IPS-18c (cell line): Measurements from ENCODE around the gene EYS.
"Not testable (repeated sequence)": the region's sequence is repeated elsewhere in the genome, so short reads cannot be mapped to it uniquely, and the experiment has no call there.

Experiments used
- H3K4me3 ChIP-seq: 2 replicates; pipeline ENCODE4 v1.7.0; 2013; ENCODE audit warnings: low read depth, mild to moderate bottlenecking, low read length, moderate library complexity; ENCODE audit not compliant: insufficient read depth
- H3K9me3 ChIP-seq: one replicate; pipeline ENCODE4 v1.6.1; 2013; ENCODE audit warnings: mild to moderate bottlenecking, low read length, moderate library complexity; ENCODE audit not compliant: control insufficient read depth, insufficient read depth

Gene EYS

GRCh38 chr6:63802606-63803206, 1904.3 kb downstream of the EYS start:
- no peaks in the 10 kb centered on the region for H3K9me3 ChIP-seq
- no peak overlapping the region for H3K4me3 ChIP-seq

- not testable (repeated sequence) for H3K4me3 ChIP-seq, H3K9me3 ChIP-seq
These were observed 1906.6 kb downstream of the EYS start for GRCh38 chr6:63800386-63800785.

- H3K4me3 ChIP-seq, result no peak overlapping the region
- H3K9me3 ChIP-seq, result no peaks in the 10 kb centered on the region
These were observed 1907.2 kb downstream of the EYS start for GRCh38 chr6:63799813-63800212.

- Histone ChIP-seq H3K9me3 (no peaks in the 10 kb centered on the region), H3K4me3 (no peak overlapping the region)
These were observed 1907.7 kb downstream of the EYS start for GRCh38 chr6:63799313-63799712.

DNA sequence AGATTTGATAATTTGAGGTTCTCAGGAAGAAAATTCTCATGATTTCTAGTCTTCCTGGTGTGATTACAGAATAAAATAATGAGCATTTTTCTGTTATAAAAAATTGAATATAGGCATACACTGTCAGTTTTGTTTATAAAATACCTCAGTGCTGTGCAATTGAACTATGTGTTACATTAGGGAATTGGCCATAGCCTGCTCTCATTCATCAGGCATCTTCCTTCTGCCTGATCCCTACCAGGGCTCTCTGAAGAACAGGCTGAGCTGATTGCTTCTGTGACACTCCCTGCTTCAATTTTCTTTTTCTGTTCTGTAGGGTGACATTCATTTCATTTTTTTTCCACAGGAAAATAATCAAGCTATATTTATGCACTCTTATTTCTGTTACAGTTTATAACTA, 1908.6 kb downstream of the EYS start:
- Histone ChIP-seq H3K4me3 (no peak overlapping the region), H3K9me3 (no peaks in the 10 kb centered on the region)

DNA sequence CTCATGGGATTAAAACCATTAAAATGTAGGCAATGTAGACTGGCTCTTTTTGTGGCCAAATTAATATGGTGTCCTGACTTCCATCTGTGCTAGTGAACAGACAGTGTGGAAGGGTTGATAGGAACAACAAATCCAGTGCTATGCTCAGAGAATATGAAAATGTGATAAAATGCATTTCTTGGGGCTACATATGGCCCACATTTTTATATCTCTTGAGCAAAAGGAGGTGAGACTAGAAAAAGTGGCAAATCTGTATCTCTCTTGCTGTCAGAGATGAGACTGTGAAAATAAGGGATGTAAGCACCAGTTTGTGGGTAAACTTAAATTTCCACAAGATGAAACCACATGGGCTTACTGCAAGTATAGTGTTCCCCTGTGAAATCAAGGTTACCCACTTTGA, 1909.3 kb downstream of the EYS start:
- no peaks in the 10 kb centered on the region for H3K9me3 ChIP-seq
- no peak overlapping the region for H3K4me3 ChIP-seq

GRCh38 chr6:63795826-63796225, 1911.2 kb downstream of the EYS start:
- Histone ChIP-seq H3K4me3 (no peak overlapping the region), H3K9me3 (no peaks in the 10 kb centered on the region)

GRCh38 chr6:63795006-63795405, 1912.0 kb downstream of the EYS start:
- H3K9me3 ChIP-seq, result no peaks in the 10 kb centered on the region
- no peak overlapping the region for H3K4me3 ChIP-seq

GRCh38 chr6:63793465-63794137, 1913.4 kb downstream of the EYS start:
- no peaks in the 10 kb centered on the region for H3K9me3 ChIP-seq
- H3K4me3 ChIP-seq, result no peak overlapping the region

- no peaks in the 10 kb centered on the region for H3K9me3 ChIP-seq
- H3K4me3 ChIP-seq, result no peak overlapping the region
These were observed 1914.1 kb downstream of the EYS start for GRCh38 chr6:63792736-63793464.

- Histone ChIP-seq H3K9me3 (no peaks in the 10 kb centered on the region), H3K4me3 (no peak overlapping the region)
These were observed 1916.7 kb downstream of the EYS start for GRCh38 chr6:63790334-63790733.

GRCh38 chr6:63789699-63790098, 1917.3 kb downstream of the EYS start:
- no peak overlapping the region for H3K4me3 ChIP-seq
- H3K9me3 ChIP-seq, result no peaks in the 10 kb centered on the region

- Histone ChIP-seq H3K9me3 (no peaks in the 10 kb centered on the region), H3K4me3 (no peak overlapping the region)
These were observed 1918.5 kb downstream of the EYS start for GRCh38 chr6:63788569-63788968.

- H3K4me3 ChIP-seq, result no peak overlapping the region
These were observed 1920.0 kb downstream of the EYS start for GRCh38 chr6:63787021-63787420.

DNA sequence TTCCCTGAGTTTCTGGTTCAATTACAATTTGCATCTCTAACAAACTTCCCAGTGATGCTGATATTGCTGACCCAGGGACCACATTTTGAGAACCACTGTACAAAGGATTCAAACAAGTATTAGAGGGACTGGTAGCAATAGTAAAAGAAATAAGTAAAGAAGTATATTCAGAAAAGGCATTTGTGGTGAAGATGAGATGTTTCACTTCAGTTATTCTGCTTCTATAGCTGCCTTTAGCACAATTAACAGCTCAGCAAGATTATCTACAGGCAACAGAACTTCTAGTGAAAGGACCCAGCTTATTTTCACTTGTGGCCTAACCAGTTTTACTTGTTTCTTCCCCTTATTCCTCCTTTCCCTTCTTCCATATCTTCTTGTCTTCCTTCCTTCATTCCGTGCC, 1922.0 kb downstream of the EYS start:
- no peaks in the 10 kb centered on the region for H3K9me3 ChIP-seq
- no peak overlapping the region for H3K4me3 ChIP-seq

More at GRCh38 chr6:63787021-63787420, 1920.0 kb downstream of the EYS start:
- H3K9me3 ChIP-seq, result no peaks in the 10 kb centered on the region

DNA sequence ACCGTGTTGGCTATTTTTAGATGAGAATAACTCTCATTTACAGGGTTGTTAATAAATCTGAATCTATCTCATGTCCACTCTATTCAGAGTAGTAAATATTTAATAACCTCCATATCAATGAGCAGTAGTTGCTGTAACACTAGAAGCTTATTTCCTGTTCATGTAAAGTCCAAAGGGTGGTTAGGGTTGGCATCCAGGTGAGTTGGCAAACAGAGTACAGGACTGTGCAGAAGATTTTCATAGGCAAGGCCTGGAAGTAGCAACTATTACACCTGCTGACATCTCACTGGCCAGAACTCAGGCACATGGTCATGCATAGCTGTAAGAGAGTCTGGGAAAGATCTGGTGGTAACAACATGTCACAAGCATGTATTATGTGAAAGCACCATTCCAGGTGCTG, 1923.9 kb downstream of the EYS start:
- Histone ChIP-seq H3K4me3 (no peak overlapping the region), H3K9me3 (no peaks in the 10 kb centered on the region)

- no peaks in the 10 kb centered on the region for H3K9me3 ChIP-seq
- H3K4me3 ChIP-seq, result no peak overlapping the region
These were observed 1932.1 kb downstream of the EYS start for GRCh38 chr6:63774961-63775360.

DNA sequence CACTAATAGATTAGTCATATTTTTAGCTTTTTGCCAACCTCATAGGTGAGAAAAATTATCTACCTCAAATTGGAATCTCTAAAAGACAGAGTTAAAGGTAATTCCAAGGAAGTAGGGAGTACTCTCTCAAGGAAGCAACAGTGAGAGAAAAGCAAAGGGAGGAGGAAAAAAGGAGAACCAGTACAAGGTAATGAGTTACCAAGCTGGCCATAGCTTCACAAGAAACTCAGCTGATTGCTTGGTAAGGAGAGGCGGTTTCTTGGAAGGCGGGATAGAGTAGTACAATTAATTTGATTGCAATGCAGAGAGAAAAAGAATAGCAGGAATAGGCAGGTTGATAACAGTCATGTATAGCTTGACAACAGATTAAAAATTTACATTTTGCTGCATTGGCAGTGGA, 1933.8 kb downstream of the EYS start:
- H3K4me3 ChIP-seq, result no peak overlapping the region
- no peaks in the 10 kb centered on the region for H3K9me3 ChIP-seq
